Ascending aorta (tissue), 2 donors: ENCODE data around the gene OR10AD1. TPM values are rescaled to one million over a fixed set of nuclear protein-coding genes. Genes with fewer than 3 reads are reported as not detected.
A peak's percentile ranks its signal among the peaks of the same experiment; 100 is the strongest.

Source experiments
- DNase-seq, 2 donors: peaks; one replicate each; pipeline ENCODE4 v3.0.0-alpha.2; 2019; ENCODE audit warnings: low spot score in 2 of 2
- H3K27ac ChIP-seq, 2 donors: fragments of 200-600 bp; sonication (generic); one replicate each; pipeline ENCODE4 v1.5.1; 2016 to 2017; ENCODE audit warnings: mild to moderate bottlenecking in 1 of 2
- H3K27me3 ChIP-seq: fragments of 200-600 bp; sonication (generic); one replicate; pipeline ENCODE4 v1.5.1; 2017
- H3K36me3 ChIP-seq, 2 donors: fragments of 200-600 bp; sonication (generic); one replicate each; pipeline ENCODE4 v1.5.1; 2016
- H3K4me1 ChIP-seq, 2 donors: fragments of 200-600 bp; sonication (generic); one replicate each; pipeline ENCODE4 v1.5.1; 2016 to 2017; ENCODE audit warnings: mild to moderate bottlenecking in 1 of 2
- H3K4me3 ChIP-seq, 2 donors: fragments of 200-600 bp; sonication (generic); one replicate each; pipeline ENCODE4 v1.5.1; 2016 to 2017; ENCODE audit warnings: mild to moderate bottlenecking in 1 of 2
- H3K9me3 ChIP-seq, 2 donors: fragments of 200-600 bp; sonication (generic); one replicate each; pipeline ENCODE4 v1.5.1; 2016
- CTCF ChIP-seq, 3 experiments: fragments of 200-600 bp in 2 of 3; fragments of 450-650 bp in 1 of 3; sonication (generic) in 2 of 3; IDR thresholded peaks; one replicate each; pipeline ENCODE4 v1.5.1; 2016 to 2019; ENCODE audit warnings: antibody characterized with exemption in 3 of 3, mild to moderate bottlenecking in 1 of 3, moderate library complexity in 1 of 3
- intact Hi-C: fragments of 100-400 bp; cut with DNase I; formaldehyde crosslinking; loops from one replicate; pipeline ENCODE4 v1.15.1; 2023
- total RNA-seq: library from RNA; depleted of rRNA; stranded (reverse); fragments of >200 nt; gene quantifications from one replicate; pipeline ENCODE4 v1.1.0, GENCODE V29; 2016

The OR10AD1 gene
- total RNA-seq, 1 donor from 2014 or later = not detected

GRCh38 chr12:48191096-48191495 lies 12.0 kb downstream of the OR10AD1 start:
- DNase-seq = no peak
- H3K4me1 ChIP-seq = no peaks in the 10 kb centered on the region
- no peak overlapping the region for H3K27ac ChIP-seq
- no peak overlapping the region for H3K4me3 ChIP-seq
- intact Hi-C loops = no loop called here
- H3K27me3 ChIP-seq = no peaks in the 10 kb centered on the region
- no peak for TF ChIP-seq CTCF (IDR thresholded peaks at IDR 0.05)
- no peaks in the 10 kb centered on the region for H3K36me3 ChIP-seq
- no peaks in the 10 kb centered on the region for H3K9me3 ChIP-seq

GRCh38 chr12:48189331-48190125 lies 13.6 kb downstream of the OR10AD1 start:
- Histone ChIP-seq H3K27me3 (no peaks in the 10 kb centered on the region), H3K36me3 (no peaks in the 10 kb centered on the region), H3K4me3 (no peak overlapping the region), H3K27ac (no peak overlapping the region), H3K9me3 (no peaks in the 10 kb centered on the region), H3K4me1 (peaks cover 0 to 3% of the 10 kb centered on the region in 2 donors)
- intact Hi-C loops = loop anchor here (2.0 to 10.0 kb wide), 3 partner anchors 105 to 815 kb away; partner anchors contain the start of gene TMEM106C
- peak; percentile 73 to 85 (median 84) for TF ChIP-seq CTCF (IDR thresholded peaks at IDR 0.05)
- DNase-seq = peak in 1 of 2 donors; percentile 85

GRCh38 chr12:48187916-48188695 lies 15.0 kb downstream of the OR10AD1 start:
- no peak for TF ChIP-seq CTCF (IDR thresholded peaks at IDR 0.05)
- no peak overlapping the region for H3K4me3 ChIP-seq
- intact Hi-C loops = loop anchor here (2.0 to 10.0 kb wide), 3 partner anchors 103 to 813 kb away; partner anchors contain the start of gene TMEM106C
- H3K36me3 ChIP-seq = no peaks in the 10 kb centered on the region
- H3K27ac ChIP-seq = no peak overlapping the region
- no peaks in the 10 kb centered on the region for H3K9me3 ChIP-seq
- no peak for DNase-seq
- H3K4me1 ChIP-seq = peaks cover 4 to 5% of the 10 kb centered on the region in 2 donors
- no peaks in the 10 kb centered on the region for H3K27me3 ChIP-seq

GRCh38 chr12:48185181-48185919 lies 17.7 kb downstream of the OR10AD1 start:
- no peaks in the 10 kb centered on the region for H3K9me3 ChIP-seq
- no peak for DNase-seq
- intact Hi-C loops = loop anchor here (10.0 kb wide), 2 partner anchors 221 to 811 kb away; partner anchors contain the start of gene TMEM106C
- peaks cover 4 to 8% of the 10 kb centered on the region in 2 donors for H3K4me1 ChIP-seq
- H3K36me3 ChIP-seq = no peaks in the 10 kb centered on the region
- TF ChIP-seq CTCF (IDR thresholded peaks at IDR 0.05) = no peak
- peak overlapping the region in 1 of 2 donors; percentile 89 for H3K4me3 ChIP-seq
- H3K27ac ChIP-seq = no peak overlapping the region
- H3K27me3 ChIP-seq = no peaks in the 10 kb centered on the region

GRCh38 chr12:48184549-48184922 lies 18.6 kb downstream of the OR10AD1 start:
- no peak for DNase-seq
- TF ChIP-seq CTCF (IDR thresholded peaks at IDR 0.05) = no peak
- H3K4me1 ChIP-seq = peaks cover 4 to 8% of the 10 kb centered on the region in 2 donors
- peak overlapping the region; percentile 74 to 89 for H3K4me3 ChIP-seq
- H3K36me3 ChIP-seq = no peaks in the 10 kb centered on the region
- no peaks in the 10 kb centered on the region for H3K9me3 ChIP-seq
- H3K27ac ChIP-seq = peak overlapping the region in 1 of 2 donors; percentile 12
- intact Hi-C loops = loop anchor here (10.0 kb wide), 2 partner anchors 220 to 810 kb away; partner anchors contain the start of gene TMEM106C
- no peaks in the 10 kb centered on the region for H3K27me3 ChIP-seq
